OCI-LY1 (cell line): ENCODE measurements around the gene USP6NL.

Source experiments
- H2AFZ ChIP-seq: fragments of 200-600 bp; sonication (generic), shearing (Covaris generic); 2 replicates; pipeline ENCODE4 v1.6.0; 2014; ENCODE audit warnings: antibody characterized with exemption, mild to moderate bottlenecking, low read length
- H3F3A ChIP-seq: fragments of 200-600 bp; sonication (generic), shearing (Covaris generic); 2 replicates; pipeline ENCODE4 v1.6.0; 2014; ENCODE audit warnings: mild to moderate bottlenecking, antibody characterized with exemption, low read length, moderate library complexity; ENCODE audit not compliant: insufficient read depth
- H3K27ac ChIP-seq: fragments of 200-600 bp; sonication (generic); 2 replicates; pipeline ENCODE4 v1.5.1; 2014; ENCODE audit warnings: low read length, mixed run types, mild to moderate bottlenecking, low read depth; ENCODE audit not compliant: poor library complexity, severe bottlenecking
- H3K27me3 ChIP-seq: fragments of 200-600 bp; sonication (generic); 2 replicates; pipeline ENCODE4 v1.6.0; 2014; ENCODE audit warnings: antibody characterized with exemption, mild to moderate bottlenecking, low read length, moderate library complexity; ENCODE audit not compliant: insufficient read depth
- H3K36me3 ChIP-seq: fragments of 200-600 bp; sonication (generic); 2 replicates; pipeline ENCODE4 v1.6.1; 2014; ENCODE audit warnings: mild to moderate bottlenecking, antibody characterized with exemption, low read length, moderate library complexity, mixed read lengths; ENCODE audit not compliant: insufficient read depth
- H3K4me1 ChIP-seq: fragments of 200-600 bp; sonication (generic); 2 replicates; pipeline ENCODE4 v1.5.1; 2014; ENCODE audit warnings: mild to moderate bottlenecking, low read length, moderate library complexity; ENCODE audit not compliant: insufficient read depth, severe bottlenecking
- H3K4me2 ChIP-seq: fragments of 200-600 bp; sonication (generic), shearing (Covaris generic); 2 replicates; pipeline ENCODE4 v1.6.1; 2014; ENCODE audit warnings: low read length
- H3K4me3 ChIP-seq: fragments of 200-600 bp; sonication (generic); 2 replicates; pipeline ENCODE4 v1.5.1; 2014; ENCODE audit warnings: low read length, low read depth, mild to moderate bottlenecking, mixed read lengths; ENCODE audit not compliant: poor library complexity, severe bottlenecking
- H3K79me2 ChIP-seq: fragments of 200-600 bp; shearing (Covaris generic); 2 replicates; pipeline ENCODE4 v1.6.1; 2016; ENCODE audit warnings: mixed run types, low read length, mixed read lengths; ENCODE audit not compliant: insufficient read depth
- H3K9ac ChIP-seq: fragments of 200-600 bp; sonication (generic), shearing (Covaris generic); 2 replicates; pipeline ENCODE4 v1.6.1; 2014; ENCODE audit warnings: mild to moderate bottlenecking, low read length, mixed read lengths
- H3K9me2 ChIP-seq: fragments of 200-600 bp; sonication (generic), shearing (Covaris generic); 2 replicates; pipeline ENCODE4 v1.6.1; 2014; ENCODE audit warnings: low read depth, mild to moderate bottlenecking, low read length, mixed read lengths
- H3K9me3 ChIP-seq: fragments of 200-600 bp; shearing (Covaris generic); 2 replicates; pipeline ENCODE4 v1.6.1; 2014; ENCODE audit warnings: low read length, mixed read lengths
- H4K20me1 ChIP-seq: fragments of 200-600 bp; sonication (generic), shearing (Covaris generic); 2 replicates; pipeline ENCODE4 v1.6.0; 2016; ENCODE audit warnings: mild to moderate bottlenecking, low read length; ENCODE audit not compliant: insufficient read depth
- CTCF ChIP-seq: fragments of 200-600 bp; sonication (generic), shearing (Covaris generic); IDR thresholded peaks from 2 replicates; pipeline ENCODE4 v1.5.1; 2017; ENCODE audit warnings: mild to moderate bottlenecking, antibody characterized with exemption, low read length, moderate library complexity, mixed read lengths
- EZH2 ChIP-seq: fragments of 200-600 bp; sonication (generic), shearing (Covaris generic); IDR thresholded peaks from 2 replicates; pipeline ENCODE4 v1.8.0; 2017; ENCODE audit warnings: borderline replicate concordance, mixed run types, mild to moderate bottlenecking, antibody characterized with exemption, low read length, moderate library complexity, mixed read lengths

Gene USP6NL

GRCh38 chr10:11564741-11565140 is 46.7 kb downstream of the USP6NL start:
- H3K9me2 ChIP-seq, result no peaks in the 10 kb centered on the region
- H3F3A ChIP-seq, result no peaks in the 10 kb centered on the region
- peaks cover 46% of the 10 kb centered on the region for H3K4me1 ChIP-seq
- H3K27ac ChIP-seq, result no peak overlapping the region
- no peak overlapping the region for H2AFZ ChIP-seq
- H3K9me3 ChIP-seq, result no peaks in the 10 kb centered on the region
- TF ChIP-seq CTCF, result no peak
- TF ChIP-seq EZH2, result no peak
- H3K27me3 ChIP-seq, result no peaks in the 10 kb centered on the region
- H3K4me2 ChIP-seq, result no peak overlapping the region
- no peaks in the 10 kb centered on the region for H4K20me1 ChIP-seq
- H3K4me3 ChIP-seq, result no peak overlapping the region
- H3K79me2 ChIP-seq, result peaks cover 30% of the 10 kb centered on the region
- H3K9ac ChIP-seq, result no peak overlapping the region
- H3K36me3 ChIP-seq, result peaks cover 6% of the 10 kb centered on the region; the same call in 1 of the 2 replicates

DNA sequence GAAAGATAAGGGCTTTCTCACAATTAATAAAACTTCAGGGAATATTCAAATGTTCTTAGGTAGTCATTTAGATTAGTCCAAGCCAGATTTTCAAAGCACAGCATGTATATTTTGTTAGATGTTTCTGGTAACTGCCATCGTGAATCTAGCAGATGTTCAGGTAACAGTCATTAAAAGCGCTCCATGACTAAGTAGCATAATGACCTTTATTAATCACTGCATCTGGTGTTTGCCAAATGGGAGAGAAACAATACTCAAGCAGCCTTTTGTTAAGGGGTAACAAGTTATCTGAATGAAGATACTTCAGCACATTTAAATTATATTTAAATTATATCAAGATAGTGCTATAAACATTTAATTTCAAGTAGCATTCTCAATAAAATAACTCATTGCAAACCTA is 47.5 kb downstream of the USP6NL start:
- no peak overlapping the region for H3K4me2 ChIP-seq
- no peak for TF ChIP-seq EZH2
- TF ChIP-seq CTCF, result no peak
- no peak overlapping the region for H3K9ac ChIP-seq
- no peaks in the 10 kb centered on the region for H3F3A ChIP-seq
- peaks cover 43% of the 10 kb centered on the region for H3K4me1 ChIP-seq
- no peaks in the 10 kb centered on the region for H3K9me3 ChIP-seq
- H4K20me1 ChIP-seq, result no peaks in the 10 kb centered on the region
- no peak overlapping the region for H3K4me3 ChIP-seq
- H3K36me3 ChIP-seq, result peaks cover 6% of the 10 kb centered on the region; the same call in 1 of the 2 replicates
- H3K27me3 ChIP-seq, result no peaks in the 10 kb centered on the region
- H3K79me2 ChIP-seq, result peaks cover 24% of the 10 kb centered on the region; the same call in 1 of the 2 replicates
- no peaks in the 10 kb centered on the region for H3K9me2 ChIP-seq
- no peak overlapping the region for H3K27ac ChIP-seq
- no peak overlapping the region for H2AFZ ChIP-seq

DNA sequence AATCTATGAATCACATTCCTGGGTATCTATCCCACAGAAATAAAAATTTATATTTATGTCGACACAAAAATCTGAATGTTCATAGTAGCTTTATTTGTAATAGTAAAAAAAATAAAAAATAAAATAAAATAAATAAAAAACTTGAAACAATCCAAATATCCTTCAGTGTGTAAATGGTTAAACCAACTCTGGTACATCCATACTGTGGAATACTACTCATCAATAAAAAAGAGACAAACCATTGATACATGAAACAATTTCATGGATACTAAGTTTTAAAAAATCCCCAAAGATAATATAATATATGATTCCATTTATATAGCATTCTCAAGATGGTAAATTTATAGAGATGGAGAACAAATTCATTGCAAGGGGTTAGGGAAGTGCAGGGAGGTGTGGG is 48.6 kb downstream of the USP6NL start:
- Histone ChIP-seq H3F3A (no peaks in the 10 kb centered on the region), H3K9me3 (no peaks in the 10 kb centered on the region), H3K4me2 (no peak overlapping the region), H3K27me3 (no peaks in the 10 kb centered on the region), H3K4me3 (no peak overlapping the region), H3K9me2 (no peaks in the 10 kb centered on the region), H3K27ac (no peak overlapping the region), H3K79me2 (peaks cover 21% of the 10 kb centered on the region; the same call in 1 of the 2 replicates), H4K20me1 (no peaks in the 10 kb centered on the region), H3K4me1 (peaks cover 46% of the 10 kb centered on the region), H2AFZ (no peak overlapping the region), H3K36me3 (peaks cover 6% of the 10 kb centered on the region; the same call in 1 of the 2 replicates), H3K9ac (no peak overlapping the region)
- TF ChIP-seq CTCF (no peak), EZH2 (no peak)
